Measurements from ENCODE around the gene FOXK1.

FOXK1 gene

DNA sequence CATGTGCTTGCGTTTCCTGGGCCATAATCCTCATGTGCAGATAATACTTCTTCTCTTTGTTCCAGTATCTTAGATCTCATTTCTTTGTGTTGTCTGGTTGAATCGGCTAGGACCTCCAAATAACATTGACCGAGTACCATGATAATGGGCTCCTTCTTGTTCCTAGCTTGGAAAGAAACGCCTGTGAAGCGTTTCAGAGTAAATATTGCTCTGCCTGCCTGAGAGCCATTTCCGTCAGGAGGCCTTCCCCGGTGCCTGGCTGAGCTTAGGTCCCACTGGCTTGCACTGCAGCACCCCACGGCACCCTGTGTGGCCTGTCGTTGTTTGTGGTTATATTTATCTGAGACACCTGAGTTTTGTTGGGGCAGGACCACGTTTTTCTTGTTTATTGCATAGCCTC is 17.7 kb downstream of the FOXK1 start:
- no peak for TF ChIP-seq ZNF274 (IDR thresholded peaks at IDR 0.05; ENCODE audit: low read depth, low read length)
- H3K4me3 ChIP-seq (ENCODE audit: low read length), result no peak overlapping the region

DNA sequence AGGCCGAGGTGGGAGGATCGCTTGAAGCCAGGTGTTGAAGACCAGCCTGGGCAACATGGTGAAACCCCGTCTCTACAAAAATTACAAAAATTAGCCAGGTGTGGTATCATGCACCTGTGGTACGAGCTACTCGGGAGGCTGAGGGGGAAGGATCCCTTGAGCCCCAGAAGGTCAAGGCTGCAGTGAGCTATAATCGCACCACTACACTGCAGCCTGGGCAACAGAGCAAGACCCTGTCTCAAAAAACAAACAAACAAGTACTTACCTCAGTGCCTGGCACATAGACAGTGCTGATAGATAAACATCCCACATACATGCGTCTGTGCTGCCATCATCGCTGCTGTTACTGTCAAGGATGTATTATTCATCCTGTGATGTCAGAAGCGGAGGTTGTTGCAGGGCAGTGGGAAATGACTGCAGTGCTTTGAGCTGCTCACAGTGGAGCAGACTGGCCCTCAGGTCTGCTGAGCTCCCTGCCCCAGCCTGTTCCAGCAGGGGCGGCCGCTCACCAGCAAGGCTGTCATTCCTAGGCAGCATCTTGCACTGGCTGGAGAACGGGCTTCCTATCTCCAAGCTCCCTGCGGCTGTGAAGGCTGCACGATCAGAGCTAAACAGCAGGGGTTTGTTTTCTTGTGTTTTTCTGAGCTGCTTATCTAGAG is 18.6 kb downstream of the FOXK1 start:
- H3K4me3 ChIP-seq (ENCODE audit: low read length), result no peak overlapping the region
- TF ChIP-seq ZNF274 (IDR thresholded peaks at IDR 0.05; ENCODE audit: low read depth, low read length), result no peak

DNA sequence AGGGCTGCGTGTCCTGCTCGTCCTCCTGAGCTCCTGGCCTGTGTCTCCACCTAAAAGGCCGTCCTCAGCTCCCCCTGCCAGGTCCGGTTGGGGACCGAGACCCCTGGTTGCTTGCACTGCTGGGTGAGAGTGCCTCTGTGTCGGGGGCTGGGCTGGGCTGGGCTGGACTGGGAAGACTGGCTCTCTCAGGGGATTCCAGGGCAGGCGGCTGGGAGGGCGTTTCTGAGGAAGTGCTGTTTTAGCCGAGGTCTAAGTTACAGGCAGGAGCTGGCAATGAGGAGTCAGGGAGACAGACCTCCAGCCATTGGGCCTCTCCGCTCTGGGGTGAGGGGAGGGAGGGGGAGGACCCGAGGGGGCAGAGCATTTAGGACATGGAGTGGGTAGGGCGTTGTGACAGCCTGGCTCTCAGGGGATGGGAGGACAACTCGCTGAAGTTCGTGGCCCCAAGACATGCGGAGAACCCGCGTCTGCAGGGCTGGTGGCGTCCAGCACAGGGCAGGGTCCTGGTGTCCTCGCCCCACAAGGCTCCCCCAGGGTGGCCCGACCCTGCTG is 20.9 kb downstream of the FOXK1 start:
- no peak overlapping the region for H3K4me3 ChIP-seq (ENCODE audit: low read length)
- TF ChIP-seq ZNF274 (IDR thresholded peaks at IDR 0.05; ENCODE audit: low read depth, low read length), result no peak

DNA sequence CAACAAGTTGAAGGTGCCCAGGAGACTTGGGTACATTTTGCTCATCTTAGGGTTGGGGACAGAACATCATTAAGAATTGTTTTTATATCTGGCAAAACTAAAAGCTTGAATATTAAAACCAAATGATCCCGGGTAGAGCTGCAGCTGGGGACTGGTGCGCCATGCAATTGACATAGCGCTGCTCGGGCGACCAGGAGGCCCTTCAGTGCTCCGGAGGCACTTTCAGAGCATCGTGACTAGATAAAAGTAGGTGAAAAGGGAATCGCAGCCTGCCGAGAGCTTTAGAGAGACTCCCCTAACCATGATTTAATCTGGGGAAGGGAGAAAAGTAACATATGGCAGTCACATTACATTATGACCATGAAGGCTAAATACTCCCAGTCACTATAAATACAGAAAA is 21.4 kb downstream of the FOXK1 start:
- TF ChIP-seq ZNF274 (IDR thresholded peaks at IDR 0.05; ENCODE audit: low read depth, low read length), result no peak
- H3K4me3 ChIP-seq (ENCODE audit: low read length), result no peak overlapping the region

DNA sequence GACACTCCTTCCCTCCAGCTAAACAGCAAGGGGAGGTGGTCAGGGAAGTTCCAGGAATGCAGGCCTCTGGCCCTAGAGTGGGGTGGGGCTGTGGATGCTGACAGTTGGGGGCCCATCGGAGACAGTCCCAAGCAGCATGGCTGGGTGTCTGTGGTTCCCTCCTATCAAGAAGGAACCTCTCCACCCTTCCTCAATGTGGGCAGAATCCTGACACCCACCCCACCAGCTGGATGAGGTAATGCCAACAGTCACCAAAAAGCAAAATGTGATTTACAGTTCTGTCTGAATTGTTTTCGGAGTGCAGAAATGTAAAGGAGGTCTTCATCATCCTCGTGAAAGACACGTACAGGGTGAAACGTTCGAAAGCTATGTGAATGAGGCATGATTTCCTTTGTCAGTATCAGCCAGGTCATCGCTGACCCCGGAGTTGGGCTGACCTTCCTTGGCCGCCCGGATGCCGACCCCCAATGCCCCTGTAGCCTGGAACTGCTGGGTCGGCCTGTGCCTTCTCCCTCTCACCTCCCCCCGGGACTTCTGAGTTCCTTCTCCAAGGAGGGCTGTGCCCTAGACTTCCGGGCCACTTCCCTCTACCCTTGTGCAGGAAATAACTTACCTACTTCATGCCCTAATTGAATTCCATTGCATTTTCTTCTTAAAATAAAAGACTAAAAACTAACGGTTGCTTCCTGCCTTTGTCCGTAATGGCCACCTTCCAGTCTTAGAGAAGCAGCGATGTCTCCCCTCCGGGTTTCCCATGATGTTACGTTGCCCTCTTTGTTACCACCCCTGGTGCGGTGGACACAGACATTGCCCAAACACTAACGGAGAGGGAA is 24.5 kb downstream of the FOXK1 start:
- no peak for TF ChIP-seq ZNF274 (IDR thresholded peaks at IDR 0.05; ENCODE audit: low read depth, low read length)
- H3K4me3 ChIP-seq (ENCODE audit: low read length), result no peak overlapping the region

- no peak for TF ChIP-seq ZNF274 (IDR thresholded peaks at IDR 0.05; ENCODE audit: low read depth, low read length)
- no peak overlapping the region for H3K4me3 ChIP-seq (ENCODE audit: low read length)
Observed at GRCh38 chr7:4707217-4707741, 25.2 kb downstream of the FOXK1 start.

- no peak overlapping the region for H3K4me3 ChIP-seq (ENCODE audit: low read length)
Observed at GRCh38 chr7:4707980-4708411, 25.9 kb downstream of the FOXK1 start.

DNA sequence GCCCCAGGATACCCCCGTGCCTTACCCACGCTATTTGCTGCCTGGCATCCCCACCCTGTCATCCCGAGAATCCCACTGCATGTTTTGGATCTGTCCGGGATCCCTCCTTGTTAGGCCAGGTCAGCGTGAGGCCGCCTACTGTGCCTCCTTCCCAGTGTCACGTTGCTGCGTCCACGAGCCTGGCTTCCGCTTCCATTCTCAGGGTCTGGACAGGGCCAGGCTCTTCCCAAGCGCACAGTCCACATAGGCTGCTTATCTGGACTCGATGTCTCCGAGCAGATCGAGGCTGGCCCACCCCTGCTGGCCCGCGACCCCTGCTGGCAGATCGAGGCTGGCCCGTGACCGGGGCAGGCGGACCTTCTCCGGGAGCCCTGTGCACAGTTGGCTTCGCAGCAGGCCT is 27.1 kb downstream of the FOXK1 start:
- no peak overlapping the region for H3K4me3 ChIP-seq (ENCODE audit: low read length)

More at GRCh38 chr7:4707980-4708411, 25.9 kb downstream of the FOXK1 start:
- TF ChIP-seq ZNF274 (IDR thresholded peaks at IDR 0.05; ENCODE audit: low read depth, low read length), result no peak

DNA sequence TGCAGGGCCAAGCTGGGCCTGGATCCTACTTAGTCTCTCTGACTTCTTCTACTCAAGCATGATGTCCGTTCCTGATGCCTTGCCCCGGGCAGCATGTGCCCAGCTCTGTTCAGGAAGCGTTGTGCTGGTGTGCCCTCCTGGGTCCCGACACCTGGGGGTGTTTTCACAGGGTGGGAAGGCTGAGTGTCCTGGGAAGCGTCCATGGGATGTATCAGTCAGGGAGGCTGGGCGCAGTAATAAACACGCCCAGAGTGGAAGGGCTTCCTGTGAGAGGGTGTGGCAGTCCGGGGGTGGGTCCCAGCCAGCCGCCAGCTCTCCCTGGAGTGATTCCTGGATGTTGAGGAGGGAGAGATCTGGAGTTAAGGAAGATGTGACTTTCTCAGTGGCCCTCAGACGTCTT is 29.0 kb downstream of the FOXK1 start:
- no peak overlapping the region for H3K4me3 ChIP-seq (ENCODE audit: low read length)
- no peak for TF ChIP-seq ZNF274 (IDR thresholded peaks at IDR 0.05; ENCODE audit: low read depth, low read length)

More for the DNA sequence above, 27.1 kb downstream of the FOXK1 start:
- TF ChIP-seq ZNF274 (IDR thresholded peaks at IDR 0.05; ENCODE audit: low read depth, low read length), result no peak

DNA sequence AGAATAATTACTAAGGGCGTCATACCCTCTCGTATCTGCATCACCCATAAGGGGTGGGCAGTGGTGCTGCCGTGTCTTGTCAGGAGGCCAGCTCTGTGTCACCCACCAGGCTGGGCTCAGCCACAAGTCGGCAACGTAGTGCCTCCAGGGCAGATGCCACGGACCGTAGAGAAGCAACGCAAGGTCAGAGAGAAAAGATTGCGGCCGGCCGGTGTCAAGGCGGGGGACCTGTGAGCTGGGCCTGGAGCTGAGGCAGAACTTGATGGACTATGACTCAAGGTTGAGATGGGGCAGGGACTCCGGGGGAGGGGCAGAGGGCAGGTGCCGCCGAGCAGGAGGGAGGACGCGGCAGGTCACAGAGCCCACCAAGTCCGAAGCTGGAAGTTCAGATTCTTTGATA is 29.5 kb downstream of the FOXK1 start:
- no peak overlapping the region for H3K4me3 ChIP-seq (ENCODE audit: low read length)
- no peak for TF ChIP-seq ZNF274 (IDR thresholded peaks at IDR 0.05; ENCODE audit: low read depth, low read length)

DNA sequence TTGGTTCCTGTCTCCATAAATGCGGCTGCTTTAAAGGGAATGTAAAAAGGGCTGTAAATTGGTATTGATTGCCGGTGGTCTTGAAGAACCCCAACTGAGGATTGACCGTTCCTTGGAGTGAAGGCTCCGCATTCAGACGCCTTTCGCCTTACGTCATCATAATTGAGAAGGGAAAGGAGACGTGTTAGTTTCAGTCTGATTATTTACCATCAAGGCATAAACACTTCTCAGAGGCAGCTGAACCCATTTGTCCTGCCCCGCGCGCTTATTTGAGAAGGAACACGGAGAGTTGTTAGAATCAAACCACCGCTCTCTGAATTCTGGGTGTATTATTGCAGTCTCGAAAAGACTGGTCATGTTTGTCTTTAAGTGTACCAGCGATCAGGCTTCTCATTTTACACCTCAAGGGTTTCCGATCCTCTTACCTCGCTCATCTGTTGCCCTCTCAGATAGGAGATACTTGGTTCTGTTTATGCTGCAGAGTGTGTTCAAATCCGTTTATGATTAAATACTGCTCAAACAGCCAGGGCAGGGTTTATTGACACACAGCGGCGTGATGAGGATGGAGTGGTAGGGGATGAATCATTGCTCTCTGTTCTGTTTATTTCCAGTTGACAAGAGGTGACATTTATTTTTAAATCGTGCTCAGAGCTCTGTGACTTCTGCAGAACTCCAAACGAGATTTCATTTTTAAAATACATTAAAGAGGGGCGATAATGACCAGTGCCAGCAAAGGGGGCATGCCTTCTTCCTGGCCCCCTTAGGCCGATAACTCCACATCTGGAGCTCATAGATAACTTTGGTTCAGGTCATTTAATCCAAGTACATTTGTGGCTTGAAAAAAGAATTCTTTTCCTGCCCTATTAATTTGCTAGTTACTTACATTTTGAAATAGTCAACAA is 30.4 kb downstream of the FOXK1 start:
- TF ChIP-seq ZNF274 (IDR thresholded peaks at IDR 0.05; ENCODE audit: low read depth, low read length), result no peak
- no peak overlapping the region for H3K4me3 ChIP-seq (ENCODE audit: low read length)

DNA sequence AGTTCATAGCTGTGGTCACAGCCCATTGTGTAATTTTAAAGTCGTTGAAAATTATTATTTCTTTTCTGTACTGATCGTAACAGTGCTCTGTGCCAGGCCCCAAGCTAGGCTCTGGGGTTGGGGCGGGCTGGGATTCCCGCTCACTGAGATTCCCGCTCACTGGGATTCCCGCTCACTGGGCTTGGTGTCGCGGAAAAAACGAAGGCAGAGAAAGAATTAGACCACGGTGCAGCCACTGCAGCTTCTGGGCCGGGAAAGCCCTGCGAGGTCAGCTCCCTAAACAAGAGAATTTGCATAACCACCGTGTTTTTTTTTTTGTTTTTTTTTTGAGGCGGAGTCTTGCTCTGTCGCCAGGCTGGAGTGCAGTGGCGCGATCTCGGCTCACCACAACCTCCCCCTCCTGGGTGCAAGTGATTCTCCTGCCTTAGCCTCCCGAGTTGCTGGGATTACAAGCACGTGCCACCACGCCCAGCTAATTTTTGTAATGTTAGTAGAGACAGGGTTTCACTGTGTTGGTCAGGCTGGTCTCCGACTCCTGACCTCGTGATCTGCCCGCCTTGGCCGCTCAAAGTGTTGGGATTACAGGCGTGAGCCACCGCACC is 31.2 kb downstream of the FOXK1 start:
- no peak for TF ChIP-seq ZNF274 (IDR thresholded peaks at IDR 0.05; ENCODE audit: low read depth, low read length)
- H3K4me3 ChIP-seq (ENCODE audit: low read length), result no peak overlapping the region

- no peak for TF ChIP-seq ZNF274 (IDR thresholded peaks at IDR 0.05; ENCODE audit: low read depth, low read length)
Observed at GRCh38 chr7:4714161-4714700, 32.1 kb downstream of the FOXK1 start.

More at GRCh38 chr7:4714161-4714700, 32.1 kb downstream of the FOXK1 start:
- H3K4me3 ChIP-seq (ENCODE audit: low read length), result no peak overlapping the region

Measured in GM08714 (cell line).